CD4-positive, alpha-beta T cell (primary cell): Measurements from ENCODE around the gene SPECC1. TPM values are rescaled to one million over a fixed set of nuclear protein-coding genes. Genes with fewer than 3 reads are reported as not detected.
A peak's percentile ranks its signal among the peaks of the same experiment; 100 is the strongest.

ENCODE experiments used
- ATAC-seq: fragments of 200-7000 bp; cut with Tn5 transposase; one replicate; pipeline ENCODE4 v1.10.0; 2022; ENCODE audit warnings: mild to moderate bottlenecking; ENCODE audit not compliant: poor library complexity
- CTCF ChIA-PET: fragments of 350-600 bp; sonication (Branson Sonifier 250); formaldehyde crosslinking; loops from one replicate; lab custom pipeline; 2021; ENCODE audit warnings: antibody characterized with exemption, inconsistent platforms; lab: Charles Lee
- POLR2A ChIA-PET: fragments of 350-600 bp; sonication (Branson Sonifier 250); formaldehyde crosslinking; loops from one replicate; lab custom pipeline; 2021; ENCODE audit warnings: antibody characterized with exemption, inconsistent platforms; lab: Charles Lee
- DNase-seq, 14 experiments: peaks; one replicate each; pipeline ENCODE4 v3.0.0-alpha.2; 2013 to 2020; ENCODE audit warnings: mixed read lengths in 2 of 14
- H3K27ac ChIP-seq, 2 donors: one replicate each; pipeline versions ENCODE4 v1.5.1 to v1.7.0; 2013; ENCODE audit warnings: low read length in 2 of 2, low read depth in 1 of 2, mild to moderate bottlenecking in 1 of 2
- H3K27me3 ChIP-seq, 2 experiments: 1 replicate in 1 of 2; 2 replicates in 1 of 2; pipeline versions ENCODE4 v1.6.1 to v1.7.0; 2013; ENCODE audit warnings: low read length in 2 of 2, control low read depth in 1 of 2, mild to moderate bottlenecking in 1 of 2, moderate library complexity in 1 of 2; ENCODE audit not compliant: insufficient read depth in 2 of 2, control insufficient read depth in 1 of 2
- H3K36me3 ChIP-seq: one replicate; pipeline ENCODE4 v1.6.1; 2013; ENCODE audit warnings: low read length, control low read depth; ENCODE audit not compliant: insufficient read depth
- H3K4me1 ChIP-seq: one replicate; pipeline ENCODE4 v1.6.1; 2013; ENCODE audit warnings: low read length, control low read depth; ENCODE audit not compliant: insufficient read depth
- H3K4me3 ChIP-seq: one replicate; pipeline ENCODE4 v1.5.1; 2013; ENCODE audit warnings: mild to moderate bottlenecking, low read length, moderate library complexity
- H3K9me3 ChIP-seq, 2 experiments: 1 replicate in 1 of 2; 2 replicates in 1 of 2; pipeline versions ENCODE4 v1.6.1 to v1.7.0; 2013; ENCODE audit warnings: low read length in 2 of 2, mild to moderate bottlenecking in 2 of 2, control low read depth in 1 of 2, moderate library complexity in 1 of 2; ENCODE audit not compliant: control insufficient read depth in 1 of 2, insufficient read depth in 1 of 2
- H3K27ac Mint-ChIP-seq: one replicate; pipeline ENCODE4 v1.8.0; 2020; ENCODE audit warnings: mixed read lengths
- H3K27me3 Mint-ChIP-seq: one replicate; pipeline ENCODE4 v1.8.0; 2021; ENCODE audit warnings: mixed read lengths
- H3K36me3 Mint-ChIP-seq: one replicate; pipeline ENCODE4 v1.8.0; 2021; ENCODE audit warnings: low read depth, mixed read lengths
- H3K4me1 Mint-ChIP-seq: one replicate; pipeline ENCODE4 v1.8.0; 2021; ENCODE audit warnings: low read depth, mixed read lengths
- H3K4me3 Mint-ChIP-seq: one replicate; pipeline ENCODE4 v1.8.0; 2020; ENCODE audit warnings: mild to moderate bottlenecking, mixed read lengths
- H3K9me3 Mint-ChIP-seq: one replicate; pipeline ENCODE4 v1.8.0; 2020; ENCODE audit warnings: mixed read lengths
- CTCF ChIP-seq: fragments of 200-600 bp; IDR thresholded peaks from one replicate; pipeline ENCODE4 v1.8.0; 2022; ENCODE audit warnings: antibody characterized with exemption, mild to moderate bottlenecking
- intact Hi-C, 2 experiments: fragments of 100-400 bp; cut with DNase I in 1 of 2; cut with micrococcal nuclease in 1 of 2; formaldehyde crosslinking; loops; one replicate each; pipeline versions ENCODE4 v1.15.1 to v1.9.0; 2023 to 2025; cut with DNase I, micrococcal nuclease
- total RNA-seq, 174 experiments: library from RNA in 2 of 174; stranded (reverse) in 2 of 174; gene quantifications; one replicate each; pipeline ENCODE4 v1.2.3 and lab custom pipeline; 2021 to 2026

The SPECC1 gene
- total RNA-seq, 2 experiments from 2014 or later: 4.3 to 4.4 TPM

- H3K27ac Mint-ChIP-seq: no peak overlapping the region
Measured at GRCh38 chr17:20203018-20203417, 193.9 kb downstream of the SPECC1 start.

DNA sequence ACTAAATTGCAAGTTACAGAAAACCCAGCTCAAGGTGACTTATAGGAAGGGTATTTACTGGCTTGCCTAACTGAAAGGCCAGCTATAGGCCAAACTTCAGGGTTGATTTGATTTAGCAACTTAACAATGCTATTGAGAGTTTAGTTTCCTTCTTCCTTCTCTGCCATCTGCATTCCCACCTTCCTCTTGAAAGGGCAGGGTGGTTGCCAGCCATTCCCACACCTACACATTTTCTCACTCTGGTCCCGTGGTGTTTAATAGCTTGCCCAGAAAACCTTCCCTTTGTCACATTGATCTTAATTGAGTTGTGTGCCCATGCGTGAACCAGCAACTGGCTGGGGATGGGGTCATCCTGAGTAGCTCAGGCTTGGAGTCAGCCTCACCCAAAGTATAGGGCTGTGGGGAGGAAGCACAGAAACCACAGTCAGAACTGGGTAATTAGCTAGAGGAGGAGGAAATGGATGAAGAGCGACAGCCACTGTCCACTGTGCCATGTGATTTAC lies 194.7 kb downstream of the SPECC1 start:
- Mint-ChIP-seq H3K36me3 (no peaks in the 10 kb centered on the region), H3K4me3 (no peak overlapping the region)
- no peak for DNase-seq

More at GRCh38 chr17:20203018-20203417, 193.9 kb downstream of the SPECC1 start:
- POLR2A ChIA-PET: no interaction called here
- Histone ChIP-seq H3K27me3 (no peaks in the 10 kb centered on the region), H3K4me3 (no peak overlapping the region), H3K4me1 (no peaks in the 10 kb centered on the region), H3K36me3 (no peaks in the 10 kb centered on the region), H3K27ac (no peak overlapping the region), H3K9me3 (no peaks in the 10 kb centered on the region)
- Mint-ChIP-seq H3K9me3 (peaks cover 2% of the 10 kb centered on the region), H3K4me1 (peaks cover 23% of the 10 kb centered on the region), H3K4me3 (no peak overlapping the region), H3K27me3 (no peaks in the 10 kb centered on the region), H3K36me3 (no peaks in the 10 kb centered on the region)
- no peak for TF ChIP-seq CTCF
- no peak for ATAC-seq
- no peak for DNase-seq
- CTCF ChIA-PET: no interaction called here
- intact Hi-C loops: no loop called here

DNA sequence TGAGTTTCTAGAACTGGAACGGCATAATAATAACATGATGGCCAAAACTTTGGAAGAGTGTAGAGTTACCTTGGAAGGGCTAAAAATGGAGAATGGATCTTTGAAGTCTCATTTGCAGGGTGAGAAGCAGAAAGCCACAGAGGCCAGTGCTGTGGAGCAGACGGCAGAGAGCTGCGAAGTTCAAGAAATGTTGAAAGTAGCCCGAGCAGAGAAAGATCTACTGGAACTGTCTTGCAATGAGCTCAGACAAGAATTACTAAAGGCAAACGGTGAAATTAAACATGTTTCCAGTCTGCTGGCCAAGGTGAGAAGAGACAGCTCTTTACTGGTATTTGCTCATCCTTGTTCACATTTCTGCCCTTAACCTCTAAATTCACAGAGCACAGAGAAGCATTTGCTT lies 196.4 kb downstream of the SPECC1 start:
- Histone ChIP-seq H3K4me3 (no peak overlapping the region), H3K27ac (no peak overlapping the region), H3K36me3 (no peaks in the 10 kb centered on the region), H3K27me3 (no peaks in the 10 kb centered on the region), H3K4me1 (no peaks in the 10 kb centered on the region), H3K9me3 (no peaks in the 10 kb centered on the region)
- Mint-ChIP-seq H3K36me3 (no peaks in the 10 kb centered on the region), H3K4me3 (no peak overlapping the region), H3K27ac (peak overlapping the region; percentile 49), H3K9me3 (no peaks in the 10 kb centered on the region), H3K4me1 (peaks cover 23% of the 10 kb centered on the region), H3K27me3 (no peaks in the 10 kb centered on the region)
- intact Hi-C loops: no loop called here
- TF ChIP-seq CTCF: no peak
- ChIA-PET POLR2A (no interaction called here), CTCF (no interaction called here)
- no peak for DNase-seq
- ATAC-seq: no peak

More for the DNA sequence above, 194.7 kb downstream of the SPECC1 start:
- Mint-ChIP-seq H3K27me3 (no peaks in the 10 kb centered on the region), H3K27ac (no peak overlapping the region), H3K4me1 (peaks cover 23% of the 10 kb centered on the region), H3K9me3 (peaks cover under 1% of the 10 kb centered on the region)
- Histone ChIP-seq H3K27me3 (no peaks in the 10 kb centered on the region), H3K4me1 (no peaks in the 10 kb centered on the region), H3K9me3 (no peaks in the 10 kb centered on the region), H3K4me3 (no peak overlapping the region), H3K36me3 (no peaks in the 10 kb centered on the region), H3K27ac (no peak overlapping the region)
- ChIA-PET POLR2A (no interaction called here), CTCF (interaction anchor here (1.2 kb wide), 1 partner anchor 13 kb away, joined by 3 read pairs; no protein-coding TSS in a partner anchor)
- no peak for ATAC-seq
- intact Hi-C loops: no loop called here
- no peak for TF ChIP-seq CTCF
